Osteocyte (in vitro differentiated cells): ENCODE data around the gene EIPR1. TPM values are rescaled to one million over a fixed set of nuclear protein-coding genes. Genes with fewer than 3 reads are reported as not detected.

Experiments
- DNase-seq: peaks from one replicate; pipeline ENCODE4 v3.0.0; 2021; ENCODE audit warnings: mixed read lengths; ENCODE audit not compliant: unreplicated experiment; ENCODE audit errors: extremely low spot score
- H3K27ac Mint-ChIP-seq: one replicate; pipeline ENCODE4 v1.8.0; 2021; ENCODE audit warnings: mild to moderate bottlenecking, mixed read lengths; ENCODE audit not compliant: unreplicated experiment
- H3K27me3 Mint-ChIP-seq: one replicate; pipeline ENCODE4 v1.8.0; 2021; ENCODE audit warnings: mixed read lengths; ENCODE audit not compliant: unreplicated experiment
- H3K36me3 Mint-ChIP-seq: one replicate; pipeline ENCODE4 v1.8.0; 2021; ENCODE audit warnings: mixed read lengths; ENCODE audit not compliant: unreplicated experiment
- H3K4me1 Mint-ChIP-seq: one replicate; pipeline ENCODE4 v1.8.0; 2021; ENCODE audit warnings: mixed read lengths; ENCODE audit not compliant: unreplicated experiment
- H3K4me3 Mint-ChIP-seq: one replicate; pipeline ENCODE4 v1.8.0; 2021; ENCODE audit warnings: mild to moderate bottlenecking, moderate library complexity, mixed read lengths; ENCODE audit not compliant: unreplicated experiment
- H3K9me3 Mint-ChIP-seq: one replicate; pipeline ENCODE4 v1.8.0; 2021; ENCODE audit warnings: mixed read lengths; ENCODE audit not compliant: unreplicated experiment
- total RNA-seq: library from RNA; stranded (reverse); gene quantifications from 2 replicates; pipeline ENCODE4 v1.2.1, GENCODE V29; 2021
- TF ChIP-seq, protein P1 (sequence below): fragments of 200-600 bp; sonication (generic); IDR thresholded peaks from 2 replicates; pipeline ENCODE4 v1.5.0; 2021; ENCODE audit warnings: antibody characterized with exemption, mild to moderate bottlenecking, moderate library complexity

EIPR1 gene
- total RNA-seq, 1 donor from 2014 or later = 19.9 TPM

- Mint-ChIP-seq H3K27me3 (no peaks in the 10 kb centered on the region), H3K4me3 (no peak overlapping the region), H3K4me1 (no peaks in the 10 kb centered on the region), H3K27ac (no peak overlapping the region), H3K9me3 (no peaks in the 10 kb centered on the region), H3K36me3 (peaks cover 14% of the 10 kb centered on the region)
- TF ChIP-seq, protein P1, sequence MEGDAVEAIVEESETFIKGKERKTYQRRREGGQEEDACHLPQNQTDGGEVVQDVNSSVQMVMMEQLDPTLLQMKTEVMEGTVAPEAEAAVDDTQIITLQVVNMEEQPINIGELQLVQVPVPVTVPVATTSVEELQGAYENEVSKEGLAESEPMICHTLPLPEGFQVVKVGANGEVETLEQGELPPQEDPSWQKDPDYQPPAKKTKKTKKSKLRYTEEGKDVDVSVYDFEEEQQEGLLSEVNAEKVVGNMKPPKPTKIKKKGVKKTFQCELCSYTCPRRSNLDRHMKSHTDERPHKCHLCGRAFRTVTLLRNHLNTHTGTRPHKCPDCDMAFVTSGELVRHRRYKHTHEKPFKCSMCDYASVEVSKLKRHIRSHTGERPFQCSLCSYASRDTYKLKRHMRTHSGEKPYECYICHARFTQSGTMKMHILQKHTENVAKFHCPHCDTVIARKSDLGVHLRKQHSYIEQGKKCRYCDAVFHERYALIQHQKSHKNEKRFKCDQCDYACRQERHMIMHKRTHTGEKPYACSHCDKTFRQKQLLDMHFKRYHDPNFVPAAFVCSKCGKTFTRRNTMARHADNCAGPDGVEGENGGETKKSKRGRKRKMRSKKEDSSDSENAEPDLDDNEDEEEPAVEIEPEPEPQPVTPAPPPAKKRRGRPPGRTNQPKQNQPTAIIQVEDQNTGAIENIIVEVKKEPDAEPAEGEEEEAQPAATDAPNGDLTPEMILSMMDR = no peak
- DNase-seq = no peak
Observed at GRCh38 chr2:3186766-3187165, 190.9 kb downstream of the EIPR1 start.

DNA sequence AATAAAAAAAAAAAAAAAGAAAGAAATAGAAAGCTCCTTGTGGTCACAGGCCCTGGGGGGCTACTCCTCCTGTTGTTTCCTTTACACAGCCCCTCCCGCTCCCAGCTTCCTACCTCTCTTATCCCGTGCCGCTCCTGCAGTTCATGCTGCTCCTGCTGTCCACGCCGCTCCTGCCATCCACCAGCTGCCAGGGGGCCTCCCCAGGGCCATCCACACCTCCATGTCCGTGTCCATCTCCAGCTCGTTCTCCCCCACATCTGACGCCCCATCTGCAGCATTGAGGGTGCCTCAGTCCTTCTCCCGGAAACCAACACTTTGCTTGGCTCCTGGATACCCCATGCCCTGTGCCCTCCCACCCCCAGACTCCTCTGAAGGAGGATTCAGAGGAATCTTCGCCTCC lies 191.7 kb downstream of the EIPR1 start:
- Mint-ChIP-seq H3K9me3 (peaks cover 2% of the 10 kb centered on the region), H3K27ac (no peak overlapping the region), H3K4me1 (no peaks in the 10 kb centered on the region), H3K27me3 (no peaks in the 10 kb centered on the region), H3K36me3 (peaks cover 17% of the 10 kb centered on the region), H3K4me3 (no peak overlapping the region)
- TF ChIP-seq, protein P1 = no peak
- no peak for DNase-seq

DNA sequence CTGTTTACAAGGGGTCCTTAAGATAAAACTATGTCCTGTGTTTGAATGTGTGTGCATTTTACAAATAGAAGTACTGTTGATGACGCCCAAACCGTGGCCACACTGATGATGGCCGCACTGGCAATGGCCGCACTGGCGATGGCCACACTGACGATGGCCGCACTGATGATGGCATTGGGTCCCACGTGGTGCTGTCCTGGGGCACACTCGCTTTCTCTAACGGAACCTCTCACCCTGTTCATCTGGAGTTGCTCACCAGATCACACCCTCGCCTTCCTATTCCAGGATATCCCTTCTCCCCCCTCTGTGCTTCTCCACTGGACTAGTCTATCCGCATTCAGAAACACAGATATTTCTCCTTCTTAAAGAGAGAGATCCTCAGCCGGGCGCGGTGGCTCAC lies 192.4 kb downstream of the EIPR1 start:
- H3K9me3 Mint-ChIP-seq = peaks cover 9% of the 10 kb centered on the region
- H3K4me3 Mint-ChIP-seq = no peak overlapping the region
- H3K4me1 Mint-ChIP-seq = no peaks in the 10 kb centered on the region
- TF ChIP-seq, protein P1 = no peak
- DNase-seq = no peak
- H3K36me3 Mint-ChIP-seq = peaks cover 20% of the 10 kb centered on the region
- H3K27me3 Mint-ChIP-seq = no peaks in the 10 kb centered on the region
- no peak overlapping the region for H3K27ac Mint-ChIP-seq

GRCh38 chr2:3184167-3184566 lies 193.5 kb downstream of the EIPR1 start:
- H3K9me3 Mint-ChIP-seq = peaks cover 10% of the 10 kb centered on the region
- H3K4me1 Mint-ChIP-seq = peaks cover 2% of the 10 kb centered on the region
- no peak overlapping the region for H3K4me3 Mint-ChIP-seq
- DNase-seq = no peak
- TF ChIP-seq, protein P1 = no peak
- no peak overlapping the region for H3K27ac Mint-ChIP-seq
- H3K27me3 Mint-ChIP-seq = no peaks in the 10 kb centered on the region
- peaks cover 20% of the 10 kb centered on the region for H3K36me3 Mint-ChIP-seq

DNA sequence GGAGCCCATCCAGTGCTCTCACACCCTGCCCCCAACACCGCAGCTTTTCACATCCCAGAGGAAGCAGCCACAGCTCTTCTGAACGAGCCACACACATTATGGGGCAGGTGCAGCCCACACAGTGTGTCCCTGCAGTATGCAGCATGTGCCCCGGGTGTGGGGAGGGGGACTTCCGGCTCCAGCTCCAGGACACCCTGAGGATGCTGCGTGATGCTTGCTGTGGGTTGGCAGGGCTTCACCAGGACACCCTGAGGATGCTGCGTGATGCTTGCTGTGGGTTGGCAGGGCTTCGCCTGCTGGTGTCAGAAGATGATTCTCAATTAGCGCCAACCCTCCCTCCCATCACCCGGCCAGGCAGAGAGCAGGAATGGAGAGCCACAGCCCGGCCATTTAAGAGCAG lies 193.9 kb downstream of the EIPR1 start:
- no peak for DNase-seq
- Mint-ChIP-seq H3K27ac (no peak overlapping the region), H3K4me1 (peaks cover 4% of the 10 kb centered on the region), H3K9me3 (peaks cover 10% of the 10 kb centered on the region), H3K27me3 (no peaks in the 10 kb centered on the region), H3K4me3 (no peak overlapping the region), H3K36me3 (peaks cover 20% of the 10 kb centered on the region)
- TF ChIP-seq, protein P1 = no peak
